K562 (cell line): ENCODE results near the gene CHDH. TPM values are rescaled to one million over a fixed set of nuclear protein-coding genes. Genes with fewer than 3 reads are reported as not detected.

Source experiments
- ATAC-seq: fragments of 200-7000 bp; cut with Tn5 transposase; 3 replicates; pipeline ENCODE4 v1.9.1; 2020; ENCODE audit warnings: moderate library complexity
- BruUV-seq: library from RNA; stranded (reverse); fragments of 400-500 nt; replicated peaks from 2 replicates; lab custom pipeline; 2021; lab: Mats Ljungman, UMichigan
- CTCF ChIA-PET: fragments of 300-600 bp; formaldehyde crosslinking; extraction: SDS; loops from one replicate; lab custom pipeline; 2021; ENCODE audit warnings: low intra/inter-chr PET ratio; lab: Yijun Ruan, JAX
- POLR2A ChIA-PET: fragments of 300-600, 350-650 bp; sonication (Branson Sonifier 250); formaldehyde crosslinking; extraction: SDS; loops from one replicate; lab custom pipeline; 2021; ENCODE audit warnings: antibody characterized with exemption, inconsistent platforms; lab: Yijun Ruan, JAX
- DNase-seq, 4 experiments: peaks; one replicate each; pipeline versions ENCODE4 v3.0.0 to v3.0.0-alpha.2; 2011 to 2018; ENCODE audit warnings: low spot score in 3 of 4, mixed read lengths in 3 of 4; ENCODE audit errors: extremely low read depth in 1 of 4
- FAIRE-seq: peaks from 2 replicates; lab custom pipeline; 2011; peaks lifted over from hg19 to GRCh38; lab: Jason Lieb, UNC
- H2AFZ ChIP-seq: 2 replicates; pipeline ENCODE4 v1.6.0; 2011; ENCODE audit warnings: low read depth, low read length, control low read depth, inconsistent platforms
- H3K27ac ChIP-seq: fragments of 200-600 bp; 3 replicates; pipeline ENCODE4 v1.8.0; 2011; ENCODE audit warnings: low read depth, mild to moderate bottlenecking, control low read depth, inconsistent platforms, low read length, moderate library complexity, mixed read lengths; ENCODE audit errors: extremely low read depth
- H3K27me3 ChIP-seq, 2 experiments: fragments of 300-600 bp in 1 of 2; 2 replicates in 1 of 2; 3 replicates in 1 of 2; pipeline versions ENCODE4 v1.6.0 to v1.8.0; 2011; ENCODE audit warnings: inconsistent platforms in 2 of 2, low read length in 2 of 2, mild to moderate bottlenecking in 1 of 2, mixed read lengths in 1 of 2, moderate library complexity in 1 of 2; ENCODE audit not compliant: control insufficient read depth in 2 of 2, insufficient read depth in 2 of 2
- H3K36me3 ChIP-seq: fragments of 300-600 bp; 3 replicates; pipeline ENCODE4 v1.8.0; 2011; ENCODE audit warnings: mild to moderate bottlenecking, low read length, inconsistent platforms; ENCODE audit not compliant: control insufficient read depth, insufficient read depth
- H3K4me1 ChIP-seq, 2 experiments: fragments of 200-600 bp in 1 of 2; replicated peaks in 1 of 2; 2 replicates in 1 of 2; 3 replicates in 1 of 2; pipeline versions ENCODE4 v1.5.1 to v1.8.0; 2011; ENCODE audit warnings: inconsistent platforms in 2 of 2, low read length in 2 of 2, mild to moderate bottlenecking in 1 of 2, mixed read lengths in 1 of 2, moderate library complexity in 1 of 2; ENCODE audit not compliant: control insufficient read depth in 2 of 2, insufficient read depth in 2 of 2
- H3K4me2 ChIP-seq: 2 replicates; pipeline ENCODE4 v1.6.1; 2011; ENCODE audit warnings: low read length, control low read depth, inconsistent platforms, mixed read lengths; ENCODE audit not compliant: insufficient read depth
- H3K4me3 ChIP-seq: fragments of 200-600 bp; sonication (generic), shearing (Covaris generic); 2 replicates; pipeline ENCODE4 v1.5.1; 2016; ENCODE audit warnings: control low read depth, inconsistent platforms
- H3K79me2 ChIP-seq: fragments of 200-600 bp; 3 replicates; pipeline ENCODE4 v1.8.0; 2011; ENCODE audit warnings: low read length, inconsistent platforms; ENCODE audit not compliant: control insufficient read depth, insufficient read depth
- H3K9ac ChIP-seq, 2 experiments: 2 replicates each; pipeline versions ENCODE4 v1.6.0 to v1.6.1; 2011; ENCODE audit warnings: low read depth in 2 of 2, low read length in 2 of 2, control low read depth in 1 of 2, inconsistent platforms in 1 of 2, mild to moderate bottlenecking in 1 of 2, mixed read lengths in 1 of 2; ENCODE audit not compliant: insufficient read depth in 1 of 2
- H3K9me1 ChIP-seq: one replicate; pipeline ENCODE4 v1.6.0; 2011; ENCODE audit warnings: inconsistent platforms, mild to moderate bottlenecking, low read length, moderate library complexity; ENCODE audit not compliant: control insufficient read depth, insufficient read depth
- H3K9me3 ChIP-seq: replicated peaks from 2 replicates; pipeline ENCODE4 v1.5.1; 2011; ENCODE audit warnings: low read depth, low read length, inconsistent platforms; ENCODE audit not compliant: control insufficient read depth, insufficient read depth
- H4K20me1 ChIP-seq: replicated peaks from 2 replicates; pipeline ENCODE4 v1.6.1; 2011; ENCODE audit warnings: low read length, inconsistent platforms, mixed read lengths; ENCODE audit not compliant: control insufficient read depth, insufficient read depth
- HLTF ChIP-seq: fragments of 450-650 bp; IDR thresholded peaks from 2 replicates; pipeline ENCODE4 v1.6.1; 2016
- NR3C1 ChIP-seq: sonication (generic); formaldehyde crosslinking; IDR thresholded peaks from 2 replicates; pipeline ENCODE4 v1.8.1; 2022; ENCODE audit warnings: missing genetic modification reagents
- SAP30 ChIP-seq: fragments of 200-600 bp; sonication (generic); IDR thresholded peaks from 2 replicates; pipeline ENCODE4 v1.6.1; 2012; ENCODE audit warnings: borderline replicate concordance, low read depth, mild to moderate bottlenecking, moderate library complexity, low read length, control low read depth, inconsistent platforms; ENCODE audit not compliant: insufficient read depth, poor library complexity, severe bottlenecking
- WGBS: fragments of 100-300 bp; shearing (Covaris generic); methylation state at CpG from one replicate; pipeline ENCODE4 v1.1.6; 2016; ENCODE audit warnings: low coverage, mixed read lengths; ENCODE audit not compliant: insufficient coverage; ENCODE audit errors: missing lambda C conversion rate; 5-methylcytosine and 5-hydroxymethylcytosine counted together
- in situ Hi-C: fragments of 300-500 bp; cut with MboI; formaldehyde crosslinking; loops from 4 replicates; pipeline ENCODE4 v1.15.0; 2018; ENCODE audit warnings: inconsistent platforms, mixed read lengths
- intact Hi-C: fragments of 100-400 bp; cut with micrococcal nuclease; formaldehyde crosslinking; loops from 2 replicates; pipeline ENCODE4 v1.14.2; 2022
- polyA plus RNA-seq, 8 experiments: library from polyadenylated mRNA; depleted of rRNA in 4 of 8; stranded (reverse) in 5 of 8; unstranded in 3 of 8; fragments of >200 nt; fragmentation: Nextera tagmentation in 2 of 8; fragmentation: Illumina TruSeq in 1 of 8; extraction: Ambion mirVana in 2 of 8; extraction: Trizol in 1 of 8; gene quantifications; 2 replicates each; pipeline versions ENCODE4 v1.2.1 to v1.2.3, GENCODE V29; 2011 to 2014; ENCODE audit warnings: inconsistent platforms in 1 of 8, missing spikeins in 1 of 8
- total RNA-seq, 7 experiments: library from RNA; depleted of rRNA in 6 of 7; stranded (reverse); fragments of >200 nt in 6 of 7; fragmentation: Illumina TruSeq in 2 of 7; extraction: Trizol in 2 of 7; gene quantifications; 2 replicates each; pipeline versions ENCODE4 v1.2.1 to v1.2.3, GENCODE V29; 2011 to 2021; ENCODE audit warnings: low replicate concordance in 1 of 7
- TF ChIP-seq, protein P1 (sequence below): sonication (generic); formaldehyde crosslinking; IDR thresholded peaks from 2 replicates; pipeline ENCODE4 v1.9.0; 2022; ENCODE audit warnings: mild to moderate bottlenecking, missing genetic modification reagents
- TF ChIP-seq, protein P2 (sequence below): fragments of 450-650 bp; IDR thresholded peaks from 2 replicates; pipeline ENCODE4 v1.6.1; 2016; ENCODE audit warnings: low read depth, mild to moderate bottlenecking, moderate library complexity
- TF ChIP-seq, protein P3 (sequence below): sonication (generic); formaldehyde crosslinking; IDR thresholded peaks from 2 replicates; pipeline ENCODE4 v1.8.0; 2022; ENCODE audit warnings: mild to moderate bottlenecking, missing genetic modification reagents
- TF ChIP-seq, protein P4 (sequence below): fragments of 250-450 bp; sonication (Bioruptor Pico); IDR thresholded peaks from 2 replicates; pipeline ENCODE4 v1.4.0; 2020; ENCODE audit warnings: borderline replicate concordance

The CHDH gene
- total and polyA plus RNA-seq, 9 of the 15 experiments (the other 6 are each of a cell fraction or from before 2014, with no cell fraction given): 0.06 to 1.9 (median 0.46) TPM

DNA sequence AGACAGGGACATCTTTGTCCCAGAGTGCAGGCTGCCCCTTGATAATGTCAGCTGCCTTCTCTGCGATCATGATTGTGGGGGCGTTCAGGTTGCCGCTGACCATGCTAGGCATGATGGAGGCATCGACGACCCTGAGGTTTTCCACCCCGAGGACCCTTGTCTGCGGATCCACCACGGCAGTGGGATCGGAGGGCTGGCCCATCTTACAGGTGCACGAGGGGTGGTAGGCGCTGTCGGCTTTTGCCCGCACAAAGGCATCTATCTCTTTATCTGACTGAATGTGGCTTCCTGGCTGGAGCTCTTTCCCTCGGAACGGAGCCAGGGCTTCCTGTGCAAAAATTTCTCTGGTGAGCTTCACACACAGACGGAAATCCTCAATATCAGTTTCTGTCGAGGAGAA lies 28.4 kb downstream of the CHDH start:
- H3K79me2 ChIP-seq: no peaks in the 10 kb centered on the region
- H3K9me1 ChIP-seq: no peaks in the 10 kb centered on the region
- no peak for ATAC-seq
- no peaks in the 10 kb centered on the region for H3K4me1 ChIP-seq
- no TSS peak for BruUV-seq
- TF ChIP-seq, protein P1, sequence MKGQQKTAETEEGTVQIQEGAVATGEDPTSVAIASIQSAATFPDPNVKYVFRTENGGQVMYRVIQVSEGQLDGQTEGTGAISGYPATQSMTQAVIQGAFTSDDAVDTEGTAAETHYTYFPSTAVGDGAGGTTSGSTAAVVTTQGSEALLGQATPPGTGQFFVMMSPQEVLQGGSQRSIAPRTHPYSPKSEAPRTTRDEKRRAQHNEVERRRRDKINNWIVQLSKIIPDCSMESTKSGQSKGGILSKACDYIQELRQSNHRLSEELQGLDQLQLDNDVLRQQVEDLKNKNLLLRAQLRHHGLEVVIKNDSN (CRISPR knock-in tag): no peak
- no peak for TF ChIP-seq SAP30
- TF ChIP-seq NR3C1 (CRISPR knock-in tag): no peak
- TF ChIP-seq, protein P2, sequence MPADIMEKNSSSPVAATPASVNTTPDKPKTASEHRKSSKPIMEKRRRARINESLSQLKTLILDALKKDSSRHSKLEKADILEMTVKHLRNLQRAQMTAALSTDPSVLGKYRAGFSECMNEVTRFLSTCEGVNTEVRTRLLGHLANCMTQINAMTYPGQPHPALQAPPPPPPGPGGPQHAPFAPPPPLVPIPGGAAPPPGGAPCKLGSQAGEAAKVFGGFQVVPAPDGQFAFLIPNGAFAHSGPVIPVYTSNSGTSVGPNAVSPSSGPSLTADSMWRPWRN: no peak
- TF ChIP-seq, protein P3, sequence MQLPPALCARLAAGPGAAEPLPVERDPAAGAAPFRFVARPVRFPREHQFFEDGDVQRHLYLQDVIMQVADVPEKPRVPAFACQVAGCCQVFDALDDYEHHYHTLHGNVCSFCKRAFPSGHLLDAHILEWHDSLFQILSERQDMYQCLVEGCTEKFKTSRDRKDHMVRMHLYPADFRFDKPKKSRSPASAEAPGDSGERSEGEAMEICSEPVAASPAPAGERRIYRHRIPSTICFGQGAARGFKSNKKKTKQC (CRISPR knock-in tag): no peak
- TF ChIP-seq HLTF: no peak
- TF ChIP-seq, protein P4, sequence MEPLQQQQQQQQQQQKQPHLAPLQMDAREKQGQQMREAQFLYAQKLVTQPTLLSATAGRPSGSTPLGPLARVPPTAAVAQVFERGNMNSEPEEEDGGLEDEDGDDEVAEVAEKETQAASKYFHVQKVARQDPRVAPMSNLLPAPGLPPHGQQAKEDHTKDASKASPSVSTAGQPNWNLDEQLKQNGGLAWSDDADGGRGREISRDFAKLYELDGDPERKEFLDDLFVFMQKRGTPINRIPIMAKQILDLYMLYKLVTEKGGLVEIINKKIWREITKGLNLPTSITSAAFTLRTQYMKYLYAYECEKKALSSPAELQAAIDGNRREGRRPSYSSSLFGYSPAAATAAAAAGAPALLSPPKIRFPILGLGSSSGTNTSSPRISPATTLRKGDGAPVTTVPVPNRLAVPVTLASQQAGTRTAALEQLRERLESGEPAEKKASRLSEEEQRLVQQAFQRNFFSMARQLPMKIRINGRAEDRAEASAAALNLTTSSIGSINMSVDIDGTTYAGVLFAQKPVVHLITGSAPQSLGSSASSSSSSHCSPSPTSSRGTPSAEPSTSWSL (CRISPR knock-in tag): no peak
- H3K4me3 ChIP-seq: no peak overlapping the region
- in situ Hi-C loops (no loop called here), intact Hi-C loops (no loop called here)
- no peaks in the 10 kb centered on the region; the same call in 1 of the 2 replicates for H4K20me1 ChIP-seq
- no peak overlapping the region for H3K9ac ChIP-seq
- no peak overlapping the region for H2AFZ ChIP-seq
- POLR2A ChIA-PET: interaction anchor here (1.0 kb wide), 1 partner anchor 35 kb away, joined by 7 read pairs; no protein-coding TSS in a partner anchor
- H3K4me2 ChIP-seq: no peak overlapping the region
- no peak for FAIRE-seq
- H3K27me3 ChIP-seq: peaks cover 3 to 50% of the 10 kb centered on the region in 2 experiments; a peak in 3 of 5 replicates
- no peak for DNase-seq
- WGBS: 31% methylated on average over 14 of the region's 17 CpGs
- CTCF ChIA-PET: no interaction called here
- H3K9me3 ChIP-seq: no peaks in the 10 kb centered on the region
- H3K27ac ChIP-seq: no peak overlapping the region
- H3K36me3 ChIP-seq: no peaks in the 10 kb centered on the region
